Adipose tissue (tissue), 3 donors: ENCODE measurements around the gene KCNS1. TPM values are rescaled to one million over a fixed set of nuclear protein-coding genes. Genes with fewer than 3 reads are reported as not detected.

Experiments used
- H3K27ac ChIP-seq: one replicate; pipeline ENCODE4 v1.5.1; 2013; ENCODE audit warnings: low read depth, low read length
- WGBS, 3 donors: extraction: QIAGEN DNeasy Blood & Tissue Kit; methylation state at CpG; one replicate each; pipeline ENCODE4 v1.1.7; 2013; 5-methylcytosine and 5-hydroxymethylcytosine counted together
- polyA plus RNA-seq, 3 donors: library from polyadenylated mRNA; stranded (reverse); fragments of 200-250 nt; gene quantifications; one replicate each; pipeline ENCODE4 v1.2.3, GENCODE V29; 2013
- donor health status: healthy with polysubstance abuse.
- donor health status: Bipolar disorder and iron deficiency.
- donor health status: healthy.

Gene KCNS1
- polyA plus RNA-seq, 3 donors, result 0.01 to 0.05 TPM; not detected in 1

DNA sequence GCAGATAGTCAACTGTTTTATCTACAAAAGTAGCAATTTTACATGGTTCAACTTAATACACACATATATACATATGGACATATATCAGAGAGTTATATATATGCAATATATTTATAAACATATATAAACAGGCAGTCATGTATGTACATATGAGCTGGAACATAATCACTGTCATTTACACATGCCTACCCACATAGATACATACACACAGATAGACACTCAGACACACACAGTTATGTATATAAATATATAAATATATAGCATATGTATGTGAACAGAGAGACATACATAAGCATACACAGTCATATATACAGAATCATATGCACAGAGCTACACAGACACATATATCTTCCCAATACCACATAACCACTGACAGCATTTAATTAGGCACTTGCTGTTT is 11.8 kb upstream of the KCNS1 start:
- no peak overlapping the region for H3K27ac ChIP-seq

GRCh38 chr20:45111799-45112471 is 11.0 kb upstream of the KCNS1 start:
- WGBS, 3 donors, result 40 to 52% (median 41%) methylated on average over 17 of the region's 17 CpGs
- no peak overlapping the region for H3K27ac ChIP-seq

DNA sequence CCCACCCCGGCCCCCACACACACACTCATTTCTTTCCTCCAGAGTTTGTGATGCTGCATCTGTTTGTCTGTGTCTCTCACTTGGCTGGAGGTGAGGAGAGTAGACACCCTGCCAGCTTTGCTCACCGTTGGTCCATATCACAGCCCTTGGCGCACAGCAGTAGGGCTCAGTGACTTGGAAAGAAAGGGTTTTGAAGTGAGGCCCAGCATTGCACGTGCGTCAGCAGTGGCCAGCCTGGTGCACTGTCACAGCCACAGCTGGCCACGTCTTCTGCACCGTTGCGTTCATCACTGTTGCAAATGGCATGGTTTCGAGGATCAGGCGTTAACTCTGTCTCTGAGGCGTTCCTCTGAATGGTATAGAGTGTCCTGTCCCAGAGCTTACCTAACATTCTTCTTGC is 10.4 kb upstream of the KCNS1 start:
- WGBS, 3 donors, result 68 to 81% (median 80%) methylated on average over 11 of the region's 11 CpGs
- no peak overlapping the region for H3K27ac ChIP-seq

- H3K27ac ChIP-seq, result no peak overlapping the region
- 89 to 91% (median 90%) methylated on average over 10 to 11 of the region's 11 CpGs for WGBS, 3 donors
Measured at GRCh38 chr20:45110301-45110700, 9.4 kb upstream of the KCNS1 start.

DNA sequence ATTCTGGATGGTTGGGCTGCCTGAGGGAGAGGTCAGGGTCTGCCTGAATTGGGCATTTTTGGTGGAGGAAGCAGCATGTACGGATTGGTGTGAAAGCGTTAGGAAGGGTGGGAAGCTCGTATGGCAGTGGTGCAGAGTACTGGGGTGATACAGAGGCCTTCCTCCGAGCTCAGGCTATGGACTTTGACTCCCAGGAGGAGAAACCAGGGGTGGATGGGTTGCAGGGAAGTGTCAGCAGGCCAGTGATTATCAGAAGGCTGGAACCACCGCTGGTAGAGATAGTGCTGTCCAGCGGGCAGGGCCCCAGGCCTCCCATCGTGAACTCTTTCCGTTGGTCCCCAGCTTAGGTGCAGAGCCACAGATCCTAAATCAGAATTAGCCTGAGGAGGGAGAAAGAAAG is 8.7 kb upstream of the KCNS1 start:
- H3K27ac ChIP-seq, result no peak overlapping the region
- WGBS, 3 donors, result 75 to 85% (median 85%) methylated on average over 8 of the region's 8 CpGs

- WGBS, 3 donors, result 80 to 88% (median 85%) methylated on average over 2 of the region's 2 CpGs
- H3K27ac ChIP-seq, result no peak overlapping the region
Measured at GRCh38 chr20:45105317-45105716, 4.4 kb upstream of the KCNS1 start.

DNA sequence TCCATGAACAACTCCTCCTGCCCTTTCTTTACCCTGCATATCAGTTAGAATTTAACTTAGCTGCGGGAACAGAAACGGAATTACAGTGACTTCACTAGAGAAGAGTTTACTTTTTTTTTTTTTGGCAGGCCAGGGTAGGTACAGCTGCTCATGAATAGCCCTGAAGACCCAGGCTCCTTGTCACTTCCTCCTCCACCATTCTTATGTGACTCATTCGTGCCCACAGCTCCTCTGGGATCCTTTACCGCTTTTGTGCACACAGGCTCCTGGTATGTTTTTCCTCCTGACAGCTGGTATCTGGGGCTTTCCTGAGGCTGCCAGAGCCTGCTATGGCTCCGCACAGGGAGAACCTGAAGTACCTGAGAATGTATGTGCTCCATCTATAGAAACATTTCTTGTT is 3.9 kb upstream of the KCNS1 start:
- 56 to 70% (median 63%) methylated on average over 5 of the region's 5 CpGs for WGBS, 3 donors
- H3K27ac ChIP-seq, result no peak overlapping the region

DNA sequence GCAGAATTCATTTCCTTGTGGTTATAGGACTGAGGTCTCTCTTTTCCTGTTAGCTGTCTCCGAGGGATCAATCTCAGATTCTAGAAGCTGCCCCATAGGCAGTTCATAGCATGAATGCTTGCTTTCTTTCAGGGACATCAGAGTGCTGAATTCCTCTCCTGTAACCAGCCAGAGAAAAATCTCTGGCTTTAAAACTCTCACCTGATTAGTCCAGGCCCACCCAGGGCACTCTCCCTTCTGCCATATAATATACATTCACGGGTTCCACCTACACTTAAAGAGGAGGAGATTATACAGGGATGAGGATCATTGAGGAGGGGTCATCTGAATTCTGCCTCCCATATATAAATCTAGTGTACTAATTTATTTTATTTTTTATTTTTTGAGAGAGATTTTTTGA is 2.1 kb upstream of the KCNS1 start:
- WGBS, 3 donors, result 61 to 73% (median 65%) methylated on average over 2 of the region's 2 CpGs
- H3K27ac ChIP-seq, result no peak overlapping the region

GRCh38 chr20:45101333-45101850 is 465 bp upstream of the KCNS1 start:
- 55 to 75% (median 71%) methylated on average over 6 of the region's 6 CpGs for WGBS, 3 donors
- no peak overlapping the region for H3K27ac ChIP-seq

- no peak overlapping the region for H3K27ac ChIP-seq
- WGBS, 3 donors, result 5 to 8% (median 5%) methylated on average over 76 to 91 of the region's 91 CpGs
Measured at GRCh38 chr20:45098103-45098773, 2.7 kb downstream of the KCNS1 start.

DNA sequence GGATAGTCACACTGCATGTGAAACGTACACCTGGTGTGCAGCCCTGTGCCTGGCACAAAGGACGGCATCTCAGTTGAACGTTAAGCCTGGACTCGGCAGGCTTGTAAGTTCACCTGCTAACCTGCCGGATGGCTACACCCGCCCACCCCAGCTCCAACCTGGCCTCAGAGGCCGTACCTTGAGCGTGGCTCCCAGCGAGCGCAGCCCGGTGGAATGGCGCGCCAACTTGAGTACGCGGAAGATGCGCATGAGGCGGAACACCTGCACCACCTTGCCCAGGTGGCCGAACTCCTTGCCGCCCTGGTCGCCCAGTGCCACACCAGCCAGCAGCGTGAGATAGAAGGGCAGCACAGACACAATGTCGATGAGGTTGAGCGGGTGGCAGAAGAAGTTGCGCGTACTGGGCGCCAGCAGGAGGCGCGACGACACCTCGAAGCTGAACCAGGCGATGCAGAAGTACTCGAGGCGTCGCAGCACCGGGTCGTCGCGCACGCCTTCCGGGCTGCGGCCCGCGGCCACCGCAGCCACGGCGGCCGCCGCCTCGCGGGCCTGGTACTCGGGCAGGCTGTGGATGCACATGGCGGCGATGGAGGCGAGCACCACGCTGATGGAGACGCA is 3.3 kb downstream of the KCNS1 start:
- WGBS, 3 donors, result 23 to 31% (median 26%) methylated on average over 54 to 56 of the region's 56 CpGs
- no peak overlapping the region for H3K27ac ChIP-seq

- 74 to 76% (median 75%) methylated on average over 9 of the region's 9 CpGs for WGBS, 3 donors
Measured at GRCh38 chr20:45096781-45097180, 4.1 kb downstream of the KCNS1 start.

DNA sequence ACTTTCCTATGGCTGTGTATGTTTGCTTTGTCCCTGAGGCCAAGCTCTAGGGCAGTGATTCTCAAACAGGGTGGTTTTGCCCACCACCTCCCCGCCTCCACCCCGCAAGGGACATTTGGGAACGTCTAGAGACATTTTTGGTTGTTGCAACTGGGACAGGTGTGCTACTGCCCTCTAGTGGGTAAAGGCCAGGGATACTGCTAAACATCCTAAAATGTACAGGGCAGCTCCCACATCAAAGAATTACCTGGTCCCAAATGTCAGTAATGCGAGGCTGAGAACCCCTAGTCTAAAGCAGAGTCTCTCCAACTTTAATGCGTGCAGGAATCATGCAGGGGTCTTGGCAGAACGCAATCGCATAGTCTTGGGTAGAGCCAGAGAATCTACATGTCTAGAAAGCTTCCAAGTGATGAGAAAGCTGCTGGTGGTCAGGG is 5.1 kb downstream of the KCNS1 start:
- 4 to 6% (median 5%) methylated on average over 7 of the region's 7 CpGs for WGBS, 3 donors
- no peak overlapping the region for H3K27ac ChIP-seq

More at GRCh38 chr20:45096781-45097180, 4.1 kb downstream of the KCNS1 start:
- H3K27ac ChIP-seq, result no peak overlapping the region

DNA sequence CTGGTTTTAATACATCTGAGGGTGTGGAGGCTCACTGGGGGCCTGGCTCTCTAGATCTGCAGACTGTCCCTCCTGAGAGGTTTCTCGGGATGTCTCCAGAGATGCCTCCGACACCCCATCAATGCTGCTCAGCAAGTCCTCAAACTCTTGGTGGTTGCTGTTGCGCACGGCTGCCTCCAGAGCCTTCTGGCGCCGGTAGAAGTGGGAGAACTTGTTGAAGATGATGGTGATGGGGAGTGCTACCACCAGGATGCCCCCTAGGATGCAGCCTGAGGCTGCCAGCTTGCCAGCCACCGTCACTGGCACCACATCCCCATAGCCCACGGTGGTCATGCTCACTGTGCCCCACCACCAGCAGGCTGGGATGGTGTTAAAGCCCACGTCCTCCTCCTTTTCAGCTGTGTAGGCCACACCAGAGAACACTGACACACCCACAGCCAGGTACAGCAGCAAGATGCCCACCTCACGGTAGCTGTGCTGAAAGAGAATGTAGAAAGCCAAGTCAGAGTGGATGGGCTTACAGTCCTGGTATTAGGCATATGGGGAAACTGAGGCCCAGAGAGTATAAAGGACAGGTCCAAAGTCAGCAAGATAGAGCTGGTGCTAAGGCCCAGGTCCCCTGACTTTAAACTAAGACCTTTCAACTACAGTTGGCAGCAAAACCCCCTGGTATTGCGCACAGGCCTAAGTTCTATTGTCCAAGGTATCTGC is 5.9 kb downstream of the KCNS1 start:
- WGBS, 3 donors, result 87 to 93% (median 93%) methylated on average over 11 of the region's 11 CpGs
- no peak overlapping the region for H3K27ac ChIP-seq

DNA sequence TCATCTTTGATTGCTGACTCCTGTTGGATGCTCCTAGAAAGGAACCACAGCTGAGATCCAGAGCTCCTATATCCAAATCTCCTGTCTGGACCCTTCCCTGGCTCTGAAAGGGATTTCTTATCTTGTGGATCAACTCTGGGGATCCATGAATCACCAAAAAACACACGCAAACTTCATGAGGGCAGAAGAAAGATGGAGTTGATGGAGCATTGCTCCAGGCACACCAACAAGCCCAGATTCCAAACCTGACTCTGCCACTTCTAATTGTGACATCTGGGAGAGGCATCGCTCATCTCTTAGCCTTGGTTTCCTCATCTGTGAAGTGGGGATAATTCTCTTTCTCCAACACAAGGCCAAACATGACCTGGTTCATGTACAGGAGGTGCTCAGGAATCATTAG is 6.7 kb downstream of the KCNS1 start:
- no peak overlapping the region for H3K27ac ChIP-seq
- 87 to 94% (median 94%) methylated on average over 2 of the region's 2 CpGs for WGBS, 3 donors

- WGBS, 3 donors, result 85 to 89% (median 89%) methylated on average over 7 of the region's 7 CpGs
- H3K27ac ChIP-seq, result no peak overlapping the region
Measured at GRCh38 chr20:45092898-45093297, 8.0 kb downstream of the KCNS1 start.

DNA sequence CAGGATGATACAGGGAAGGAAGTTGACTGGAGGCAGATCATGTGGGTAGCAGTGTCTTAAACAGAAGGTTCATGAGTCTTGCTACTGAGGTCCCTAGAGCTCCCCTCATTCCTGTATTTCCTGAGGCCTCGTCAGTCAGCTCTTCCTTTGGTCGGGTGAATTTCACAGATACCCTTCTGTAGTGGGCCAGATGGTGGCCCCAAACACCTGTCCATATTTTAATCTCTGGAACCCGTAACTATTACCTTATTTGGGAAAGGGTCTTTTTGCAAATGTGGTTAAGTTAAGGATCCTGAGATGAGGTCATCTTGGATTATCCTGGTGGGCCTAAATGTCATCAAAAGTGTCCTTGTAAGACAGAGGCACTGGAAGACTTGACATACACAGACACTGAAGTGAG is 9.6 kb downstream of the KCNS1 start:
- no peak overlapping the region for H3K27ac ChIP-seq
- WGBS, 3 donors, result 71 to 77% (median 74%) methylated on average over 3 of the region's 3 CpGs

GRCh38 chr20:45090481-45090880 is 10.4 kb downstream of the KCNS1 start:
- 93 to 94% (median 94%) methylated on average over 3 of the region's 3 CpGs for WGBS, 3 donors
- H3K27ac ChIP-seq, result no peak overlapping the region

- H3K27ac ChIP-seq, result no peak overlapping the region
- WGBS, 3 donors, result 78 to 86% (median 85%) methylated on average over 7 of the region's 7 CpGs
Measured at GRCh38 chr20:45088247-45088646, 12.7 kb downstream of the KCNS1 start.
